ENCODE data around the gene FAM83D. TPM values are rescaled to one million over a fixed set of nuclear protein-coding genes. Genes with fewer than 3 reads are reported as not detected.
A peak's percentile ranks its signal among the peaks of the same experiment; 100 is the strongest.

The FAM83D gene
- total and polyA plus RNA-seq, 11 donors, result 0.11 to 4.7 (median 0.66) TPM; not detected in 1

- ATAC-seq, result no peak
- H3K36me3 ChIP-seq, result peaks cover 0 to 20% (median 6%) of the 10 kb centered on the region in 9 donors
- intact Hi-C loops (cut with DNase I), result loop anchor here in 3 of 10 donors (10.0 kb wide), 3 partner anchors 92 to 252 kb away; partner anchors contain the start of gene PPP1R16B (in 1 of the 3)
Measured at GRCh38 chr20:38897267-38897666, 28.9 kb upstream of the FAM83D start.

GRCh38 chr20:38900606-38901005 is 25.6 kb upstream of the FAM83D start:
- TF ChIP-seq POLR2A (IDR thresholded peaks at IDR 0.05), result no peak
- TF ChIP-seq CTCF (IDR thresholded peaks at IDR 0.05), result no peak
- 85 to 89% (median 86%) methylated on average over 11 to 13 of the region's 13 CpGs for WGBS, 4 donors
- Histone ChIP-seq H3K9me3 (peaks cover 0 to 10% (median 4%) of the 10 kb centered on the region in 12 donors), H3K36me3 (peaks cover 0 to 44% (median 30%) of the 10 kb centered on the region in 9 donors), H3K27me3 (no peaks in the 10 kb centered on the region), H3K4me1 (no peaks in the 10 kb centered on the region), H3K27ac (no peak overlapping the region), H3K4me3 (no peak overlapping the region)
- DNase-seq, result no peak
- no peak for ATAC-seq
- intact Hi-C loops (cut with DNase I), result no loop called here

More at GRCh38 chr20:38897267-38897666, 28.9 kb upstream of the FAM83D start:
- no peak overlapping the region for H3K27ac ChIP-seq
- WGBS, 4 donors, result 84 to 88% (median 85%) methylated on average over 4 of the region's 4 CpGs
- no peak for TF ChIP-seq POLR2A (IDR thresholded peaks at IDR 0.05)
- TF ChIP-seq CTCF (IDR thresholded peaks at IDR 0.05), result no peak
- H3K9me3 ChIP-seq, result no peaks in the 10 kb centered on the region
- H3K4me1 ChIP-seq, result peaks cover 0 to 16% (median 7%) of the 10 kb centered on the region in 12 donors
- no peak for DNase-seq
- H3K4me3 ChIP-seq, result no peak overlapping the region
- H3K27me3 ChIP-seq, result peaks cover 0 to 7% (median 0%) of the 10 kb centered on the region in 9 donors

GRCh38 chr20:38902601-38903000 is 23.6 kb upstream of the FAM83D start:
- DNase-seq, result no peak
- intact Hi-C loops (cut with DNase I), result no loop called here
- Histone ChIP-seq H3K4me3 (no peak overlapping the region), H3K4me1 (no peaks in the 10 kb centered on the region), H3K27me3 (no peaks in the 10 kb centered on the region), H3K27ac (no peak overlapping the region), H3K36me3 (peaks cover 0 to 51% (median 38%) of the 10 kb centered on the region in 9 donors), H3K9me3 (peaks cover 0 to 11% (median 4%) of the 10 kb centered on the region in 12 donors)
- TF ChIP-seq CTCF (IDR thresholded peaks at IDR 0.05) (no peak), POLR2A (IDR thresholded peaks at IDR 0.05) (no peak)
- WGBS, 4 donors, result 90 to 98% (median 92%) methylated on average over 8 of the region's 8 CpGs
- peak in 1 of 4 donors; percentile 13 for ATAC-seq

- no peak for DNase-seq
- H3K9me3 ChIP-seq, result peaks cover 0 to 11% (median 4%) of the 10 kb centered on the region in 12 donors
- H3K36me3 ChIP-seq, result peaks cover 0 to 56% (median 38%) of the 10 kb centered on the region in 9 donors
- H3K27me3 ChIP-seq, result no peaks in the 10 kb centered on the region
- 48 to 70% (median 58%) methylated on average over 5 of the region's 5 CpGs for WGBS, 4 donors
- intact Hi-C loops (cut with DNase I), result no loop called here
- ATAC-seq, result no peak
- no peak overlapping the region for H3K27ac ChIP-seq
- no peak overlapping the region for H3K4me3 ChIP-seq
- TF ChIP-seq POLR2A (IDR thresholded peaks at IDR 0.05), result no peak
- TF ChIP-seq CTCF (IDR thresholded peaks at IDR 0.05), result no peak
- H3K4me1 ChIP-seq, result no peaks in the 10 kb centered on the region
Measured at GRCh38 chr20:38903335-38903734, 22.9 kb upstream of the FAM83D start.

Measured in heart left ventricle (tissue), 16 donors.